OCI-LY7 (cell line): ENCODE measurements around the gene DCAF11.

ENCODE experiments used
- CTCF ChIP-seq: fragments of 200-600 bp; sonication (generic); conservative IDR thresholded peaks from 2 replicates; pipeline ENCODE4 v1.5.1; 2014; ENCODE audit warnings: mild to moderate bottlenecking, antibody characterized with exemption, low read length, moderate library complexity, mixed read lengths
- EZH2phosphoT487 ChIP-seq: fragments of 200-600 bp; sonication (generic); IDR thresholded peaks from 2 replicates; pipeline ENCODE4 v1.6.1; 2018; ENCODE audit warnings: low read depth, borderline replicate concordance, mild to moderate bottlenecking, mixed run types, antibody characterized with exemption, low read length, moderate library complexity, mixed read lengths

- TF ChIP-seq CTCF (no peak), EZH2phosphoT487 (no peak)
Observed at GRCh38 chr14:24171422-24172260, 57.1 kb downstream of the DCAF11 start, which contains the start of gene REC8.
